Natural killer cell (primary cell): ENCODE measurements around the gene IFT81. TPM values are rescaled to one million over a fixed set of nuclear protein-coding genes. Genes with fewer than 3 reads are reported as not detected.

Experiments
- ATAC-seq, 3 donors: fragments of 150-1000 bp in 2 of 3; fragments of 200-7000 bp in 1 of 3; cut with Tn5 transposase; 1 replicate in 1 of 3; 2 replicates in 2 of 3; pipeline ENCODE4 v1.10.0; 2021; ENCODE audit warnings: mild to moderate bottlenecking in 2 of 3, moderate library complexity in 2 of 3
- DNase-seq, 2 donors: peaks; one replicate each; pipeline versions ENCODE4 v3.0.0 to v3.0.0-alpha.2; 2013 to 2021; ENCODE audit warnings: mixed read lengths in 1 of 2
- H3K27ac ChIP-seq: one replicate; pipeline ENCODE4 v1.5.1; 2013; ENCODE audit warnings: mild to moderate bottlenecking, low read length
- H3K27me3 ChIP-seq: one replicate; pipeline ENCODE4 v1.6.1; 2013; ENCODE audit warnings: low read length; ENCODE audit not compliant: control insufficient read depth, insufficient read depth
- H3K36me3 ChIP-seq: one replicate; pipeline ENCODE4 v1.6.1; 2013; ENCODE audit warnings: low read length; ENCODE audit not compliant: control insufficient read depth, insufficient read depth
- H3K4me1 ChIP-seq: one replicate; pipeline ENCODE4 v1.6.1; 2013; ENCODE audit warnings: low read length; ENCODE audit not compliant: control insufficient read depth, insufficient read depth
- H3K4me3 ChIP-seq: one replicate; pipeline ENCODE4 v1.5.1; 2013; ENCODE audit warnings: low read length
- H3K9me3 ChIP-seq: one replicate; pipeline ENCODE4 v1.6.1; 2013; ENCODE audit warnings: low read length; ENCODE audit not compliant: control insufficient read depth, insufficient read depth
- H3K27ac Mint-ChIP-seq, 2 donors: one replicate each; pipeline ENCODE4 v1.8.0; 2022; ENCODE audit warnings: mild to moderate bottlenecking in 2 of 2, mixed read lengths in 2 of 2, moderate library complexity in 1 of 2
- H3K27me3 Mint-ChIP-seq, 2 donors: one replicate each; pipeline ENCODE4 v1.8.0; 2022; ENCODE audit warnings: low read depth in 2 of 2, mixed read lengths in 2 of 2
- H3K36me3 Mint-ChIP-seq: one replicate; pipeline ENCODE4 v1.8.0; 2022; ENCODE audit warnings: mixed read lengths
- H3K4me1 Mint-ChIP-seq, 2 donors: one replicate each; pipeline ENCODE4 v1.8.0; 2022; ENCODE audit warnings: mixed read lengths in 2 of 2
- H3K4me3 Mint-ChIP-seq: one replicate; pipeline ENCODE4 v1.8.0; 2022; ENCODE audit warnings: mild to moderate bottlenecking, moderate library complexity, mixed read lengths
- H3K9me3 Mint-ChIP-seq, 2 donors: one replicate each; pipeline ENCODE4 v1.8.0; 2022; ENCODE audit warnings: mixed read lengths in 2 of 2
- WGBS: methylation state at CpG from one replicate; pipeline ENCODE4 v1.1.7; 2013; ENCODE audit warnings: missing lambda C conversion rate; ENCODE audit not compliant: insufficient coverage; 5-methylcytosine and 5-hydroxymethylcytosine counted together
- intact Hi-C: fragments of 100-400 bp; cut with micrococcal nuclease; formaldehyde crosslinking; loops from one replicate; pipeline ENCODE4 v1.14.2; 2022
- total RNA-seq, 4 donors: library from RNA; stranded (reverse); fragments of 120-200 nt in 1 of 4; gene quantifications; one replicate each; pipeline versions ENCODE4 v1.2.3 to v1.2.4, GENCODE V29; 2013 to 2022
- TF ChIP-seq, protein P1 (sequence below): fragments of 200-600 bp; IDR thresholded peaks from one replicate; pipeline ENCODE4 v1.8.0; 2022; ENCODE audit warnings: antibody characterized with exemption

IFT81 gene
- total RNA-seq, 3 donors from 2014 or later (not counting 1 experiment from before 2014, with no cell fraction given) = 0.61 to 1.4 (median 0.80) TPM

DNA sequence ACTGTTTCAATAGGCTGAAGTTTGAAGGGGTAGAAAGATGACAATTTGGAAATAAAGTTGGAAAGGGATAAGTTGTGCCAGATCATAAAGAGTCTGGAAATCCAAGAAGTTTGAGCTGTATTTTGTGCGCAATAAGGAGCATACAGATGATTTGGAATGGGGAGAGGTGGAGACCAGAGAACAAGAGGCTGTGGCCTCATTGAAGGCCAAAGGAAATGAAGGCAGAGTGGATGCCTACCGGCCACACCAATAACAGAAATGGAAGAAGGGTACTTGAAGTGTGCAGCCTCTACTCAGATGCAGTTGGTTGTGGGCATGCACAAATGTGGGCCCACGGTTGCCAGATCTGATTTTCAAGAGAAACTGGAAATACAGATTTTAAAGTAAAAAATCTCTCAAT, 2.4 kb downstream of the IFT81 start:
- H3K4me1 Mint-ChIP-seq = peaks cover 0 to 5% of the 10 kb centered on the region in 2 donors
- H3K27ac Mint-ChIP-seq = peak overlapping the region in 1 of 2 donors; percentile 5
- ATAC-seq (no peak), DNase-seq (no peak)
- TF ChIP-seq, protein P1, sequence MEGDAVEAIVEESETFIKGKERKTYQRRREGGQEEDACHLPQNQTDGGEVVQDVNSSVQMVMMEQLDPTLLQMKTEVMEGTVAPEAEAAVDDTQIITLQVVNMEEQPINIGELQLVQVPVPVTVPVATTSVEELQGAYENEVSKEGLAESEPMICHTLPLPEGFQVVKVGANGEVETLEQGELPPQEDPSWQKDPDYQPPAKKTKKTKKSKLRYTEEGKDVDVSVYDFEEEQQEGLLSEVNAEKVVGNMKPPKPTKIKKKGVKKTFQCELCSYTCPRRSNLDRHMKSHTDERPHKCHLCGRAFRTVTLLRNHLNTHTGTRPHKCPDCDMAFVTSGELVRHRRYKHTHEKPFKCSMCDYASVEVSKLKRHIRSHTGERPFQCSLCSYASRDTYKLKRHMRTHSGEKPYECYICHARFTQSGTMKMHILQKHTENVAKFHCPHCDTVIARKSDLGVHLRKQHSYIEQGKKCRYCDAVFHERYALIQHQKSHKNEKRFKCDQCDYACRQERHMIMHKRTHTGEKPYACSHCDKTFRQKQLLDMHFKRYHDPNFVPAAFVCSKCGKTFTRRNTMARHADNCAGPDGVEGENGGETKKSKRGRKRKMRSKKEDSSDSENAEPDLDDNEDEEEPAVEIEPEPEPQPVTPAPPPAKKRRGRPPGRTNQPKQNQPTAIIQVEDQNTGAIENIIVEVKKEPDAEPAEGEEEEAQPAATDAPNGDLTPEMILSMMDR = no peak
- intact Hi-C loops = no loop called here
- H3K27ac ChIP-seq = no peak overlapping the region
- no peak overlapping the region for H3K4me3 Mint-ChIP-seq
- no peaks in the 10 kb centered on the region for H3K36me3 ChIP-seq
- H3K9me3 Mint-ChIP-seq = no peaks in the 10 kb centered on the region
- 93% methylated on average over 3 of the region's 3 CpGs for WGBS
- H3K27me3 ChIP-seq = no peaks in the 10 kb centered on the region
- no peaks in the 10 kb centered on the region for H3K9me3 ChIP-seq
- no peaks in the 10 kb centered on the region for H3K36me3 Mint-ChIP-seq
- H3K27me3 Mint-ChIP-seq = no peaks in the 10 kb centered on the region
- no peak overlapping the region for H3K4me3 ChIP-seq
- peaks cover 10% of the 10 kb centered on the region for H3K4me1 ChIP-seq

DNA sequence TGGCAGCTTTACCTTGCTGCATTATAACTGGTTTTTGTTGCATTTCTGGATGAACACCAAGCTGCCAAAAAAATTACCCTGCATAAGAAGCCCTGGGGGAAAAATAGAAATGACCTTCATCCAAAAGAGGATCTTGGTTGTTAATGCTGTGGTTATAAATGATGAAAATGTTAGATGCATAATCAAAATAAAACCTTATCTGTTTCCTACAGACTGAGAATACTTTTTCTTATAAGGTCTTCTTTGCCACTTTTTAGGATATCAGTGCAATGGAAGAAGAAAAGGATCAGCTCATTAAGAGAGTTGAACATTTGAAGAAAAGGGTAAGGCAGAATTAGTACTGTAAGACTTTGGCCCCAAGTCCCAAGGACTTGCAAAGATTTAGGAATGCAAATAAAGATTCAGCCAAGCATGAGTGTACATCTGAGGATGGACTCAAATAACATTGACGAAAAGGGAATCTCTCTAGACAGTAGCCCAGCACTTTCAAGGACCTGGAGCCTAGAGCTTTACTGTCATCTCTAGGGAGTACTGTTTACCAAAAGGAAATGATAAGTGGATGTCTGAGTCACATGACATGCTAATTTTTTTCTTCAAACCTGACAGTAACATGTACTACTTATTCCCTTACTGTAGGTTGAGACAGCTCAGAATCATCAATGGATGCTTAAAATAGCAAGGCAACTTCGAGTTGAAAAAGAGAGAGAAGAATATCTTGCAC, 10.7 kb downstream of the IFT81 start:
- ATAC-seq (no peak), DNase-seq (no peak)
- Histone ChIP-seq H3K4me1 (no peaks in the 10 kb centered on the region), H3K36me3 (no peaks in the 10 kb centered on the region), H3K27ac (no peak overlapping the region), H3K9me3 (no peaks in the 10 kb centered on the region), H3K4me3 (no peak overlapping the region), H3K27me3 (no peaks in the 10 kb centered on the region)
- Mint-ChIP-seq H3K27me3 (no peaks in the 10 kb centered on the region), H3K27ac (no peak overlapping the region), H3K4me3 (no peak overlapping the region), H3K9me3 (no peaks in the 10 kb centered on the region), H3K36me3 (no peaks in the 10 kb centered on the region), H3K4me1 (no peaks in the 10 kb centered on the region)
- WGBS = 57% methylated on average over 2 of the region's 2 CpGs
- TF ChIP-seq, protein P1 = no peak
- intact Hi-C loops = no loop called here

DNA sequence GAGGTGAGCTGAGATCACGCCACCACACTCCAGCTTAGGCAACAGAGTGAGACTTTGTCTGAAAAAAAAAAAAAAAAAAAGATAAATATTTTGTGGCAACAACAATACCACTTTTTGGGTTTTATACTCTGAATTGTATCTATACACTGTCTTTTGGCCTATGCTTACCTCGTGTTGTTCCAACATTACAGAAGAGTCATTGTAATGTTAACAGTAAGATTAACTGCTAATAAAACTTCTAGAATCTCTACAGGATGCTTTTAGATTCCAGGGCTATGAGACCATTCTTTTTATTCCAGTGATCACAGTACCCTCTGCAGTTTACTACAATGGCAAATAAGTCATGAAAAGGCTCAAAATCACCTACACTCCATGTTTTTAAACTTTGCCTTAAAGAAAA, 11.6 kb downstream of the IFT81 start:
- Histone ChIP-seq H3K9me3 (no peaks in the 10 kb centered on the region), H3K27ac (no peak overlapping the region), H3K36me3 (no peaks in the 10 kb centered on the region), H3K4me1 (no peaks in the 10 kb centered on the region), H3K4me3 (no peak overlapping the region), H3K27me3 (no peaks in the 10 kb centered on the region)
- WGBS = 100% methylated on average over 2 of the region's 2 CpGs
- intact Hi-C loops = no loop called here
- H3K27me3 Mint-ChIP-seq = no peaks in the 10 kb centered on the region
- H3K27ac Mint-ChIP-seq = no peak overlapping the region
- ATAC-seq (no peak), DNase-seq (no peak)
- H3K9me3 Mint-ChIP-seq = no peaks in the 10 kb centered on the region
- H3K4me3 Mint-ChIP-seq = no peak overlapping the region
- no peaks in the 10 kb centered on the region for H3K4me1 Mint-ChIP-seq
- H3K36me3 Mint-ChIP-seq = no peaks in the 10 kb centered on the region
- TF ChIP-seq, protein P1 = no peak

DNA sequence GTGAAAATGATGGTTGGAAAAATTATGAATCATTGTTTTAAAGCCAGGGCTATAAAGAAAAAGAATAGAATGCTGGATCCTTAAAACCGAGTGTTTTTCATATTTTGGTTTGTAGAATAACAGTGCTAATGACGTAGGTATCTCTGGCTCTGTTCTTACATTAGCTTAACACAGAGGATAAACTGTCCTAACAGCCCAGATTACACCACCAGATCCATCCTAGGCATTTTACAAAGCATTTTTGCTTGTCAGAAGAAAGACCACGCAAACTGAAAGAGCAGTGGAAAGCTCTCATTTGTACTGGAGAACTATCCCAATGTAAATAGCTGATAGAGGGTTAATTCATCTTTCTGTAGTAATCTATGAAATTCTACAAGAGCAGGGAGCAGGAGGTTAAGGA, 13.6 kb downstream of the IFT81 start:
- no peaks in the 10 kb centered on the region for H3K27me3 Mint-ChIP-seq
- no peak overlapping the region for H3K4me3 Mint-ChIP-seq
- Histone ChIP-seq H3K4me3 (no peak overlapping the region), H3K4me1 (no peaks in the 10 kb centered on the region), H3K27me3 (no peaks in the 10 kb centered on the region), H3K27ac (no peak overlapping the region), H3K36me3 (no peaks in the 10 kb centered on the region), H3K9me3 (no peaks in the 10 kb centered on the region)
- WGBS = no CpG with 5 or more reads among the region's 3 CpGs
- no peaks in the 10 kb centered on the region for H3K4me1 Mint-ChIP-seq
- DNase-seq = no peak
- intact Hi-C loops = no loop called here
- H3K36me3 Mint-ChIP-seq = no peaks in the 10 kb centered on the region
- no peak overlapping the region for H3K27ac Mint-ChIP-seq
- no peak for ATAC-seq
- TF ChIP-seq, protein P1 = no peak
- no peaks in the 10 kb centered on the region for H3K9me3 Mint-ChIP-seq
